ENCODE measurements around the gene USF2. TPM values are rescaled to one million over a fixed set of nuclear protein-coding genes. Genes with fewer than 3 reads are reported as not detected.

USF2 gene
- total and polyA plus RNA-seq, 7 donors = 72.8 to 120 (median 98.3) TPM

- intact Hi-C loops (cut with DNase I) = no loop called here
- no peak for TF ChIP-seq CTCF (IDR thresholded peaks at IDR 0.05)
- no peak for TF ChIP-seq EP300 (IDR thresholded peaks at IDR 0.05)
- Histone ChIP-seq H3K36me3 (no peaks in the 10 kb centered on the region), H3K4me3 (no peak overlapping the region), H3K4me1 (no peaks in the 10 kb centered on the region), H3K27me3 (peaks cover 3 to 75% (median 25%) of the 10 kb centered on the region in 3 donors), H3K9me3 (no peaks in the 10 kb centered on the region), H3K27ac (no peak overlapping the region)
- no peak for DNase-seq
- 51 to 73% methylated on average over 25 of the region's 25 CpGs for WGBS, 2 donors
These were observed 26.4 kb downstream of the USF2 start for GRCh38 chr19:35294859-35295791.

- no peaks in the 10 kb centered on the region for H3K36me3 ChIP-seq
- no peak overlapping the region for H3K4me3 ChIP-seq
- WGBS, 2 donors = 31 to 45% methylated on average over 24 of the region's 24 CpGs
- peaks cover 8 to 75% (median 31%) of the 10 kb centered on the region in 3 donors for H3K27me3 ChIP-seq
- H3K4me1 ChIP-seq = no peaks in the 10 kb centered on the region
- intact Hi-C loops (cut with DNase I) = no loop called here
- no peak overlapping the region for H3K27ac ChIP-seq
- TF ChIP-seq CTCF (IDR thresholded peaks at IDR 0.05) (no peak), EP300 (IDR thresholded peaks at IDR 0.05) (no peak), POLR2A (IDR thresholded peaks at IDR 0.05) (no peak), POLR2AphosphoS5 (IDR thresholded peaks at IDR 0.05) (no peak)
- H3K9me3 ChIP-seq = no peaks in the 10 kb centered on the region
- no peak for DNase-seq
These were observed 27.2 kb downstream of the USF2 start for GRCh38 chr19:35295792-35296462.

GRCh38 chr19:35296644-35297514 is 28.1 kb downstream of the USF2 start:
- WGBS, 2 donors = 88 to 90% methylated on average over 7 of the region's 7 CpGs
- H3K4me1 ChIP-seq = no peaks in the 10 kb centered on the region
- no peaks in the 10 kb centered on the region for H3K36me3 ChIP-seq
- H3K4me3 ChIP-seq = no peak overlapping the region
- H3K9me3 ChIP-seq = no peaks in the 10 kb centered on the region
- no peak overlapping the region for H3K27ac ChIP-seq
- DNase-seq = no peak
- peaks cover 8 to 70% (median 31%) of the 10 kb centered on the region in 3 donors for H3K27me3 ChIP-seq
- intact Hi-C loops (cut with DNase I) = no loop called here
- no peak for TF ChIP-seq POLR2AphosphoS5 (IDR thresholded peaks at IDR 0.05)
- TF ChIP-seq POLR2A (IDR thresholded peaks at IDR 0.05) = no peak
- no peak for TF ChIP-seq CTCF (IDR thresholded peaks at IDR 0.05)
- no peak for TF ChIP-seq EP300 (IDR thresholded peaks at IDR 0.05)

GRCh38 chr19:35297515-35297848 is 28.7 kb downstream of the USF2 start:
- H3K27me3 ChIP-seq = peaks cover 8 to 66% (median 31%) of the 10 kb centered on the region in 3 donors
- TF ChIP-seq CTCF (IDR thresholded peaks at IDR 0.05) (no peak), POLR2A (IDR thresholded peaks at IDR 0.05) (no peak), POLR2AphosphoS5 (IDR thresholded peaks at IDR 0.05) (no peak), EP300 (IDR thresholded peaks at IDR 0.05) (no peak)
- H3K27ac ChIP-seq = no peak overlapping the region
- WGBS, 2 donors = 93 to 95% methylated on average over 3 of the region's 3 CpGs
- H3K36me3 ChIP-seq = no peaks in the 10 kb centered on the region
- no peak overlapping the region for H3K4me3 ChIP-seq
- no peak for DNase-seq
- H3K4me1 ChIP-seq = no peaks in the 10 kb centered on the region
- intact Hi-C loops (cut with DNase I) = no loop called here
- no peaks in the 10 kb centered on the region for H3K9me3 ChIP-seq
